NCI-H2081 (cell line): Measurements from ENCODE around the gene ALPK1.
"Not testable (repeated sequence)": the region's sequence is repeated elsewhere in the genome, so short reads cannot be mapped to it uniquely, and the experiment has no call there.

ENCODE experiments used
- DNase-seq, 2 experiments: peaks; one replicate each; lab custom pipeline; 2025; lab: John Stamatoyannopoulos, UW

ALPK1 gene

DNA sequence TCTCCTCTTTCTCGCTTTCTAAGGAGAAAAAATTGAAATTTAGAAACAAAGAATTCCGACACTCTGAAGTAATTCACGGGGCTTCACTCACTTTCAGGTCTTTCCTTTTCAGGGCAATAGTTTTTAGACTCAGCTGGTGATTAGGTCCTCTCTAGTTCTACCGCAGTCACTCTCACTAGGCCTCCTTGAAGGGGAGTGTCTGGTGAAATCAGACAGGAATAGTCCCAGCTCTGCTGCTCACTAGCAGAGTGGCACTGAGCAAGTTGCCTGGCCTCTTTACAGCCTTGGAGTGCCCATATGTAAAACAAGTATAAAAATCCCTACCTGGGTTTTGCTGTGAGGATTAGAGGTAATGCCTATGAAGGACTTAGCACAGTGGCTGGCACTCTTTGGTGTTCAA lies 154.7 kb downstream of the ALPK1 start:
- no peak for DNase-seq

DNA sequence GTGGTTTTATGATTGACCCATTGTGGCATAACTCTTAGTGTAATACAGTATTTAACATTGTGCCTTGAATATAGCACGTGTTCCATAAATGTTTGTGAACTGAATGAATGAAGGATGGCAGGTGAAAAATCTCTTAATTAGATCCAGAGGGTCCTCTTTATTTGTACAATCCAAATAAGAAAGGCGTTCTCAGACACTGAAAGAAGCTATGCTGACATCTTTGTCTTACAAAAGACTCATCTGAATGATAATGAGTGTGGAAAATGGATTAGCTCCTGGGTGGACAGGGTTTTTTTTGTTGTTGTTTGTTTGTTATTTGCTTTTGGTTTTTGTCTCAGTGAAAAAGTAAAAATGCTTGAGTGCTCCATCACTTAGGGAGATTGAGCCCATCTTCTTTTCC lies 156.2 kb downstream of the ALPK1 start:
- DNase-seq, result no peak

- DNase-seq, result no peak
Measured at GRCh38 chr4:112472318-112472717, 175.1 kb downstream of the ALPK1 start.

GRCh38 chr4:112473985-112474384 lies 176.8 kb downstream of the ALPK1 start:
- DNase-seq, result no peak

DNA sequence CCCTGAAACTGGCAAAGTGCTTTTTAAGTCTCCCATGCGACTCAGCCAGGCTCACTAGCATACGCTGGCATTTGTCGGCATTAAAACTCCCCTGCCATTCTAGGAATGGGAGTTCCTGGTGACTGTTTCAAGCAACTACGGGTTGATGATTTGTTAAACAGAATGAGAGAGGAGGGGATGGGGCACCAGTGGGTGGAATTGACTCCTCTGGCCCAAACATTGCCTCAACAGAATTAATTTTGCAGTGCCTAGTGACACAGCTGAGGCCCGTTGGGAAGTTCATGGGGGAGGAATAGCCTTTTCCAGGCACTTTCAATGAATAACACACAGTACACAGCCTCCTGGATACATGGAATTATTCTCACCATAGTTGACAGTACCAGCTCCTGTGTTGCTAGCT lies 188.8 kb downstream of the ALPK1 start:
- no peak for DNase-seq

- not testable (repeated sequence) for DNase-seq
Measured at GRCh38 chr4:112490808-112491207, 193.6 kb downstream of the ALPK1 start.
